NCI-H1048 (cell line): ENCODE measurements around the gene SETD1A.

Experiments
- DNase-seq: peaks from one replicate; lab custom pipeline; 2025; lab: John Stamatoyannopoulos, UW

Gene SETD1A

GRCh38 chr16:30953511-30954124 lies 3.9 kb upstream of the SETD1A start:
- peak; percentile 46 for DNase-seq

DNA sequence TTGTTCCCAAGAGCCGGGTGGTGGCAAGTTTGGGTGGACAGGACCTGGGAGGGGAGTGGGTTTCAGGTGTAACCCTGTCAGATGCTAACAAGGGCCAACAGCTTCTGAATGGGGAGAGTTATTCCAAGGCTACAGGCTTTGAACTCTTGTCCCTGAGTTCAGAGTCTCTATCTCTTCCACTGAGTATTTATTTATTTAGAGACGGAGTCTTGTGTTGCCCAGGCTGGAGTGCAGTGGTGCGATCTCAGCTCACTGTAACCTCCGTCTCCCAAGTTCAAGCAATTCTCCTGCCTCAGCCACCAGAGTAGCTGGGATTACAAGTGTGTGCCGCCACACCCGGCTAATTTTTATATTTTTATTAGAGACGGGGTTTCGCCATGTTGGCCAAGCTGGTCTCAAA lies 2.6 kb upstream of the SETD1A start:
- no peak for DNase-seq

GRCh38 chr16:30956601-30957455 lies 726 bp upstream of the SETD1A start:
- DNase-seq, result no peak

GRCh38 chr16:30958175-30959079 lies 873 bp downstream of the SETD1A start:
- no peak for DNase-seq

- DNase-seq, result no peak
These were observed 3.8 kb downstream of the SETD1A start for GRCh38 chr16:30961384-30961783.

- no peak for DNase-seq
These were observed 6.5 kb downstream of the SETD1A start for GRCh38 chr16:30963925-30964511.

DNA sequence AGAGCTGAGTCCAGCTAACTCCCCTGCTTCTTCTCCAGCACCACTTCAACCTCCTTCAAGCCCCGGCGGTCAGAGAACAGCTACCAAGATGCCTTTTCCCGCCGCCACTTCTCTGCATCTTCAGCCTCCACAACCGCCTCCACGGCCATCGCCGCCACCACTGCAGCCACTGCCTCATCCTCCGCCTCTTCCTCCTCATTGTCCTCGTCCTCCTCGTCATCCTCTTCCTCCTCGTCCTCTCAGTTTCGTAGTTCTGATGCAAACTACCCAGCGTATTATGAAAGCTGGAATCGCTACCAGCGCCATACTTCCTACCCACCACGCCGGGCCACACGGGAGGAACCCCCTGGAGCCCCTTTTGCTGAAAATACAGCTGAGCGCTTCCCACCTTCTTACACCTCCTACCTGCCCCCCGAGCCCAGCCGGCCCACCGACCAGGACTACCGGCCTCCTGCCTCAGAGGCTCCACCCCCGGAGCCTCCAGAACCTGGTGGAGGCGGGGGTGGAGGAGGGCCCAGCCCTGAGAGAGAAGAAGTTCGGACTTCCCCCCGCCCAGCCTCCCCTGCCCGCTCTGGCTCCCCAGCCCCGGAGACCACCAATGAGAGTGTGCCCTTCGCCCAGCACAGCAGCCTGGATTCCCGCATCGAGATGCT lies 7.1 kb downstream of the SETD1A start:
- no peak for DNase-seq

DNA sequence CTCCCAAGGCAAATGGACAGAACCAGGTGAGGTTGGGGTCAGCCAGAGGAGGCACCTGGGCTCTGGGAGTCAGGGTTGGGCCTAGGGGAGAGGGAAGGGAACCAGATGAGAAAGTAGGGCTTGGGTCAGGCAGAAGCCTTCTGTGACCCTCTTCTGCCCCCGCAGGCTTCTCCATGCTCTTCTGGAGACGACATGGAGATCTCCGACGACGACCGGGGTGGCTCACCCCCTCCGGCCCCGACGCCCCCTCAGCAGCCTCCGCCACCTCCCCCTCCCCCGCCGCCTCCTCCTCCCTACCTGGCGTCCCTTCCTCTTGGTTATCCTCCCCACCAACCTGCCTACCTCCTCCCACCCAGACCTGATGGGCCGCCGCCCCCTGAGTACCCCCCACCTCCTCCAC lies 7.9 kb downstream of the SETD1A start:
- DNase-seq, result no peak

DNA sequence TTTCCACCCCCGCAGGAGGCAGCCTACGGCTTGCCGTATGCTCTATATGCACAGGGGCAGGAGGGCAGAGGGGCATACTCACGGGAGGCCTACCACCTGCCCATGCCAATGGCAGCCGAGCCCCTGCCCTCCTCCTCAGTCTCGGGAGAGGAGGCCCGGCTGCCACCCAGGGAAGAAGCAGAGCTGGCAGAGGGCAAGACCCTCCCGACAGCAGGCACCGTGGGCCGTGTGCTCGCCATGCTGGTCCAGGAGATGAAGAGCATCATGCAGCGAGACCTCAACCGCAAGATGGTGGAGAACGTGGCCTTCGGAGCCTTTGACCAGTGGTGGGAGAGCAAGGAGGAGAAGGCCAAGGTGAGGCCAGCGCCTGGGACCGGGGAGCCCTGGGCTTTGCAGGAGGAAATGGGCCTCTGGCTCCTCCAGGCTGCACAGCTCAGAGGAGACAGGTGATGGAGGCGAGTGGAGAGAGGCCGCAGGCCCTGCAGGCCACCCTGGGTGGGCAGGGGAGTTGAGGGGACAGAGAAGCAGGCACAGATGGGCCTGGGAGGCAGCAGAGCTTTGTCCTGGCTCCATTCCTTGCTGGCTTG lies 8.6 kb downstream of the SETD1A start:
- no peak for DNase-seq

DNA sequence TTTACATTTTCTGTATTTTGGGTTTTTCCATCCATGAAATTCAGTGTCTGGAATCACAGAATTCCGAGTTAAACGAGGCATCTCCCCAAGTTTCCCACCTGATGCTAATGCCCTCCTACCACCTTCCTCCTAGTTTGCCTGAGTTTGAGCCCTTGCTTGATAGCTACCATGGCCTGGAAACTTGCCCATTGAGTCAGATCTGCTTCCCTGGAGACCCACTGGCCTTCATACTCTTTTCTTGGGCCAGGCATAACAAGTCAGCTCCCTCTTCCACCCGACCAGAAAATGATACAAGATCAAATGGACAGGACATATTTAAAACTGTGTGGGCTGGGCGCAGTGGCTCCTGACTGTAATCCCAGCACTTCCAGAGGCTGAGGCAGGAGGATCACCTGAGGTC lies 10.2 kb downstream of the SETD1A start:
- no peak for DNase-seq

- no peak for DNase-seq
These were observed 11.8 kb downstream of the SETD1A start for GRCh38 chr16:30969246-30969842.

GRCh38 chr16:30971298-30971697 lies 13.7 kb downstream of the SETD1A start:
- no peak for DNase-seq

- DNase-seq, result no peak
These were observed 15.3 kb downstream of the SETD1A start for GRCh38 chr16:30972872-30973271.

GRCh38 chr16:30974348-30974747 lies 16.8 kb downstream of the SETD1A start:
- DNase-seq, result no peak

- DNase-seq, result no peak
These were observed 18.9 kb downstream of the SETD1A start for GRCh38 chr16:30976486-30976885.

DNA sequence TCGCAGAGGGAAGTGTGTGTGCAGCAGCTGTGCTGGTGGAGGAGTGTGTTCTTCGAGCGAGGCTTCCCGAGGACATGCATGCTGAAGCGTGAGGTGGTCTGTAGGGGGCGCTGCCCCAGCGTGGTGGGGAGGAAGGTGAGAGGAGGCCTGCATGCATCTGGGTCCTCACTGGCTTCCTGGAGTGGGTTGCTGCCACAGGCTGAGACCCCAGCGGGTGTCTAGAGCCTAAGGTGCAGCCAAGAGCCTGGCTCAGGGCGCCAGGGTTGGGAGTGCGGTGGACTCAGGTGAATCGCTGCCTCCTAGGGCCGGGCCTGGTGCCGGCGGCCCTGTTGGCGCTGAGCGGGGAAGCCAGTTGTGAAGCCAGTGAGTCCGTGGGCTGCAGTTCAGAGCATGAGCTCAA lies 19.9 kb downstream of the SETD1A start:
- DNase-seq, result no peak

- no peak for DNase-seq
These were observed 21.8 kb downstream of the SETD1A start for GRCh38 chr16:30979170-30980022.

DNA sequence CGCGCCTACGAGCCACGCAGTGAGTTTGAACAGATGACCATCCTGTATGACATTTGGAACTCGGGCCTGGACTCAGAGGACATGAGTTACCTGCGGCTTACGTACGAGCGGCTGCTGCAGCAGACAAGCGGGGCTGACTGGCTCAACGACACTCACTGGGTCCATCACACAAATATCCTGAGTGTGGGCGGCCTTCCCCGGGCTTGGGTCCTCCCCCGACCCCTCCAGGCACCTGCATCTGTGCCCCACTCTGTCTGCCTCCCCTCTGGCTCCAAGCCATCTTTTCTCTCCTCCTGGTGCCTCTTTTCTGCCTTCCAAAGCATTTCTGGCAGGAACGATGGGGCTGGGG lies 22.4 kb downstream of the SETD1A start:
- DNase-seq, result no peak

- DNase-seq, result no peak
These were observed 22.9 kb downstream of the SETD1A start for GRCh38 chr16:30980434-30980833.

DNA sequence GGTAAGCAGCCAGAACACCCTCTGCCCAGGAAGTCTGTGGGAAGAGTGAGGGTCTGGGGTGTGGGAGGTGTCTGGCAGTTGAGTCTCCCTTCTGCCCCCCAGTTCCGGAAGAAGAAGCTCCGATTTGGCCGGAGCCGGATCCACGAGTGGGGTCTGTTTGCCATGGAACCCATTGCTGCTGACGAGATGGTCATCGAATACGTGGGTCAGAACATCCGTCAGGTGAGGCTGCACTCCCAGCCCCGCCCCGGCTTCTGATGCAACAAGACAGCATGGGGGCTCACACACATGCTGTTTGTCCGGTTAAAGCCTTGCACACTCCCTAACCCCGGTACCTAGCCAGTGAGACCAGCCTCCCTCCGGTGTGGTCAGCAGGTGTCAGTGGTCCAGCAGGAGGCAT lies 23.4 kb downstream of the SETD1A start:
- no peak for DNase-seq
